Smooth muscle cell of the brain vasculature (primary cell): ENCODE measurements around the gene KLHL11.

Experiments
- DNase-seq: peaks from one replicate; pipeline ENCODE4 v3.0.0-alpha.2; 2012; ENCODE audit warnings: low read depth, low spot score

Gene KLHL11

DNA sequence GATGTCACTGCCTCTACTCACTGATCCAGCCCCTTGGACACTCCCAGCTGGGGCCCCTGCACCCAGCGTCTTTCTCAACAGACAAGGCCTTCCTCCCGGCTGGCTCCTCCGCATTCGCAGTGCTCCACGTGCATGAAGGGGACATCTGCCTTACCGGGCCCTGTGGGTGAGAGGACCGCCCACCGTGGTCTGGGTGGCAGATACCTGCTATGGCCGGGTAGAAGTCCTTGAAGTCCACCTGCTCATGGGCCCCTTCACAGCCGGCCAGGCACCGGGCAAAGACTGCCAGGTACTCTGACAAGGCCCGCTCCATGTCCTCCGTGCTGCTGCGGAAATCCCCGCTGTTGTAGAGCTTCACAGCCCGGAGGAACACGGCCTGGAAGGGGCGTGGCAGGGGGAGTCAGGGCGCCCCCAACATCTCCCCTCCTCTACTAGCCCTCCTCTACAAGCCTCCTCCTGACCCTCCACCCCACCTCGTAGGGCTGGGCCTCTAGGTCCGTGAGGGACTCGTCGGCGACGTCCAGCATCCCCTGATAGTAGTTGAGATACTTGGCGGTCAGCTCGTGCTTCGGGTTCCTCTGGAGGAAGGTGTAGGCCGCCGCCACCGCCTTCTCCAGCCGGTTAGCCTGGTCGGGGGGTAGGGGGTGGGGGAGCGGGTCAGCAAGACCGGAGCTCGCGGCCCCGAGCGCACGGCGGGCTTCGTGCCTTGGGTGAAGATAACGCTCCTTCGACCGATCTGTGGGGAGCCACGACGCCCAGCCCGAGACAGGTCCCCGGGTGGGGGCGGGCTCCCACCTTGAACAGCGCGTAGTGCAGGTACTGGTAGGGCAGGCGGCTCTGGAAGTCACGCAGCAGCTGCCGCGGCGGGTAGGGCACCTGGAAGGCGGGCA is 54.3 kb downstream of the KLHL11 start:
- no peak for DNase-seq

DNA sequence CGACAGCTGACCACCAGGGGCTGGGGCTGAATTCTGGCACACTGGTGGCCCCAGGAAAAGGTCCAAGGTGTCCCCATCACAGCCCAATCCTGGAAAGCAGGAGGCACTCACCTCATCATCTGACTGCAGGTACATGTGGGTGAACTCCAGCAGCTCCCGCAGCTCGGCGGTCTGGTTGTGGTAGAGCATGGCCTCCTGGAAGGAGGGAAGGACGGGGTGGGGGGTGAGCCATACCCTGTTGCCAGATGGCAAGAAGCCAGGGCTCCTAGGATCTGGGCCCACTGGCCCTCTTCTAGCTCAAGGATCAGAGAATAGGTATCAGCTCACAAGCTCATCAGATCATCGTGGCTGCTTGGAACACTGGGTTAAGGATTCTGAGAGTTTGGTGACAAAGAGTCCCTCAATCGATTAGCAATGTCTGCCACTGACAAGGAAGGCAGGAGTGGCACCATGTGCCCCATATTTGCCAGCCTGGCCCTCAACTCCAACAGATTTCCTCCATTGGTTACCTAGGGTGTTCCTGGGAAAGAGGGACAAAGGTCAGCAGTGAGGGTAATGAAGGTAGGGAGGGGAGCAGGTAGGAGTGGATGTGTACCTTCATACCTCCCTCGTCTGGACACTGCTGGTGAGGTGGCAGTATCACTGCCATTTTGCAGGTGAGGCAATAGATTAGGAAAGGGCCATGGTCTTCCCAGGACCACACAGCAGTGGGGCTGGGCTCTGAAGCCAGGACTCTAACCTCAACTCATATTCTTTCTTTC is 58.4 kb downstream of the KLHL11 start:
- DNase-seq = no peak
